HepG2 (cell line): Measurements from ENCODE around the gene OPRL1. TPM values are rescaled to one million over a fixed set of nuclear protein-coding genes. Genes with fewer than 3 reads are reported as not detected.

Experiments
- CEBPG ChIP-seq: IDR thresholded peaks from 2 replicates; pipeline ENCODE4 v1.6.1; 2016
- DNMT3B ChIP-seq: conservative IDR thresholded peaks from 2 replicates; pipeline ENCODE4 v1.6.1; 2016; ENCODE audit warnings: missing biosample characterization, control low read depth
- ETV6 ChIP-seq: sonication (generic); formaldehyde crosslinking; conservative IDR thresholded peaks from 2 replicates; pipeline ENCODE4 v1.4.0; 2020; ENCODE audit warnings: missing genetic modification reagents
- HNF4G ChIP-seq, 2 experiments: sonication (generic) in 1 of 2; formaldehyde crosslinking in 1 of 2; IDR thresholded peaks; 2 replicates each; pipeline versions ENCODE4 v1.4.0 to v1.6.1; 2011 to 2020; ENCODE audit warnings: borderline replicate concordance in 2 of 2, low read depth in 2 of 2, mild to moderate bottlenecking in 2 of 2, low read length in 1 of 2, missing genetic modification reagents in 1 of 2, moderate library complexity in 1 of 2
- JUN ChIP-seq: sonication (generic); formaldehyde crosslinking; IDR thresholded peaks from 2 replicates; pipeline ENCODE4 v1.4.0; 2020; ENCODE audit warnings: mild to moderate bottlenecking, missing genetic modification reagents
- KLF15 ChIP-seq: sonication (generic); formaldehyde crosslinking; IDR thresholded peaks from 2 replicates; pipeline ENCODE4 v1.8.1; 2023; ENCODE audit warnings: borderline replicate concordance, mild to moderate bottlenecking, inconsistent platforms, missing genetic modification reagents, mixed read lengths
- KMT2A ChIP-seq: sonication (generic); formaldehyde crosslinking; IDR thresholded peaks from 2 replicates; pipeline ENCODE4 v1.4.0; 2020; ENCODE audit warnings: missing genetic modification reagents
- MZF1 ChIP-seq: sonication (generic); formaldehyde crosslinking; IDR thresholded peaks from 2 replicates; pipeline ENCODE4 v1.8.1; 2023; ENCODE audit warnings: mild to moderate bottlenecking, missing genetic modification reagents, borderline replicate concordance
- NFIC ChIP-seq: IDR thresholded peaks from 2 replicates; pipeline ENCODE4 v1.6.1; 2012; ENCODE audit warnings: mild to moderate bottlenecking, low read length, inconsistent platforms
- PITX1 ChIP-seq: sonication (generic); formaldehyde crosslinking; IDR thresholded peaks from 2 replicates; pipeline ENCODE4 v1.5.1; 2020; ENCODE audit warnings: mild to moderate bottlenecking, missing genetic modification reagents
- REPIN1 ChIP-seq: sonication (generic); formaldehyde crosslinking; IDR thresholded peaks from 2 replicates; pipeline ENCODE4 v1.8.0; 2022; ENCODE audit warnings: missing genetic modification reagents, low read depth, mild to moderate bottlenecking, borderline replicate concordance
- SALL2 ChIP-seq: sonication (generic); formaldehyde crosslinking; IDR thresholded peaks from 2 replicates; pipeline ENCODE4 v1.8.1; 2023; ENCODE audit warnings: mild to moderate bottlenecking, missing genetic modification reagents, inconsistent platforms
- WIZ ChIP-seq: sonication (generic); formaldehyde crosslinking; IDR thresholded peaks from 2 replicates; pipeline ENCODE4 v1.5.1; 2020; ENCODE audit warnings: mild to moderate bottlenecking, missing genetic modification reagents
- XRCC5 ChIP-seq: fragments of 200-400 bp; formaldehyde crosslinking; optimal IDR thresholded peaks from 2 replicates; pipeline ENCODE3; 2017; ENCODE audit warnings: mild to moderate bottlenecking, low read length
- ZBTB20 ChIP-seq: sonication (generic); formaldehyde crosslinking; IDR thresholded peaks from 2 replicates; pipeline ENCODE4 v1.8.1; 2023; ENCODE audit warnings: missing genetic modification reagents, low read depth, mild to moderate bottlenecking, borderline replicate concordance
- ZBTB33 ChIP-seq: sonication (generic); formaldehyde crosslinking; IDR thresholded peaks from 2 replicates; pipeline ENCODE4 v1.4.0; 2020; ENCODE audit warnings: missing genetic modification reagents
- ZNF234 ChIP-seq: sonication (generic); formaldehyde crosslinking; conservative IDR thresholded peaks from 2 replicates; pipeline ENCODE4 v1.5.1; 2020; ENCODE audit warnings: mild to moderate bottlenecking, missing genetic modification reagents
- ZNF451 ChIP-seq: sonication (generic); formaldehyde crosslinking; IDR thresholded peaks from 2 replicates; pipeline ENCODE4 v1.5.0; 2020; ENCODE audit warnings: mild to moderate bottlenecking, missing genetic modification reagents
- ZNF577 ChIP-seq: sonication (generic); formaldehyde crosslinking; IDR thresholded peaks from 2 replicates; pipeline ENCODE4 v1.4.0; 2020; ENCODE audit warnings: mild to moderate bottlenecking, low read depth, missing genetic modification reagents, borderline replicate concordance
- ZNF724P ChIP-seq: sonication (generic); formaldehyde crosslinking; IDR thresholded peaks from 2 replicates; pipeline ENCODE4 v1.8.0; 2022; ENCODE audit warnings: missing genetic modification reagents, borderline replicate concordance
- ZNF83 ChIP-seq: sonication (generic); formaldehyde crosslinking; IDR thresholded peaks from 2 replicates; pipeline ENCODE4 v1.4.0; 2020; ENCODE audit warnings: missing genetic modification reagents, mild to moderate bottlenecking, borderline replicate concordance
- polyA plus RNA-seq, 8 experiments: library from polyadenylated mRNA; depleted of rRNA in 3 of 8; stranded (reverse) in 7 of 8; unstranded in 1 of 8; fragments of >200 nt; fragmentation: Illumina TruSeq in 4 of 8; extraction: Trizol in 4 of 8; gene quantifications; 2 replicates each; pipeline versions ENCODE4 v1.2.1 to v1.2.3, GENCODE V29; 2011 to 2016; ENCODE audit warnings: low read depth in 4 of 8, missing spikeins in 1 of 8, mixed read lengths in 1 of 8; ENCODE audit not compliant: insufficient read depth in 1 of 8
- total RNA-seq, 5 experiments: library from RNA; depleted of rRNA; stranded (reverse); fragments of >200 nt; fragmentation: Illumina TruSeq; extraction: Trizol; gene quantifications; 2 replicates each; pipeline ENCODE4 v1.2.3, GENCODE V29; 2016; ENCODE audit warnings: low read depth in 1 of 5
- TF ChIP-seq, protein P1 (sequence below): IDR thresholded peaks from 2 replicates; pipeline ENCODE4 v1.6.1; 2016; ENCODE audit warnings: mild to moderate bottlenecking, missing biosample characterization, missing genetic modification reagents
- TF ChIP-seq, protein P2 (sequence below): sonication (generic); formaldehyde crosslinking; IDR thresholded peaks from 2 replicates; pipeline ENCODE4 v1.8.1; 2022; ENCODE audit warnings: low read depth, mild to moderate bottlenecking, missing genetic modification reagents
- TF ChIP-seq, protein P3 (sequence below): sonication (generic); formaldehyde crosslinking; IDR thresholded peaks from 2 replicates; pipeline ENCODE4 v1.4.0; 2020; ENCODE audit warnings: missing genetic modification reagents, low read depth, mild to moderate bottlenecking, borderline replicate concordance

The OPRL1 gene
- total and polyA plus RNA-seq, 2 of the 13 experiments (the other 11 are each of a cell fraction or from before 2014, with no cell fraction given) = 0.35 to 0.71 TPM

DNA sequence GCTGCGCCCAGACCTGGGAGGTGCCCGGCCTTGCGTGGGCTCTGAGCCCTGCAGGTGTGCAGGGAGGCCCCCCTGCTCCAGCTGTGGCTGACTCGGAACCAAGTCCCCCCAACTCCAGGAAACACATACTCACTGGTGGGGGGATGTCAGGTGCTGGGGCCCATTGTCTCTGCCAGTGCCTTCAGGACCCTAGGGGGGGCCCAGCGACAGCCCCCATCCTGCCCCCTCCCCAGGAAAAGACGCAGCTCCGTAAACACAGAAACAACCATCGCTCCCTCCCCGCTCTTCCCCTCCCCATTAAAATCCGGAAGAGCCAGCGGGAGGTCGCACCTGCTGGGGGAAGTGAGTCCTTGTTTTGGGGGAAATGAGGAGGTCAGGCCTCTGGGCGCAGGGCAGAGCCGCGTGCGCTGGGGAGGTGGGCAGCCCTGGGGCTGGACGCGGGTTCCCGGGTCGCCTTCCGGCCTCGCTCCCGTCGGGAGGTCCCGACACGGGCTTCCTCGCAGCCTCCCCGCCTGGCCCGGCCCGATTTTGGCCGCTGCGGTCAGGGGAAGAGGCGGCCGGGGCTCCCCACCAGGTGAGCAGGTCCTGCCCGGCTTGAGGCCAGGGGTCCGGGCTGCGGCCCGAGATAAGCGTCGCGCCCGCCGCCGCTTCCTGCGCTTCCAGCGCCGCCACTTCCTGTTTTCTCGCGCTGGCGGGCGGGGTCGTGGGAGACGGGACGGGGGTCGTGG, 37.7 kb upstream of the OPRL1 start (continued):
- TF ChIP-seq ZNF724P (CRISPR knock-in tag) (no peak), HNF4G (IDR thresholded peaks at IDR 0.05; ENCODE audit: borderline replicate concordance, low read depth, low read length) (no peak), HNF4G (CRISPR knock-in tag; IDR thresholded peaks at IDR 0.05; ENCODE audit: borderline replicate concordance, low read depth) (peak; percentile 56), ZNF234 (peak; percentile 85; the same call in 1 of the 2 replicates), KLF15 (CRISPR knock-in tag) (0 out of 2 replicates have a peak, but pooled peaks have one; percentile 28), ZNF451 (CRISPR knock-in tag) (peak; percentile 73), KMT2A (CRISPR knock-in tag) (no peak; the same call in 1 of the 2 replicates), ZBTB33 (CRISPR knock-in tag) (no peak), WIZ (peak; percentile 86), ETV6 (CRISPR knock-in tag) (peak; percentile 50), ZNF577 (no peak), SALL2 (no peak; the same call in 1 of the 2 replicates), PITX1 (CRISPR knock-in tag) (peak; percentile 34), JUN (CRISPR knock-in tag) (0 out of 2 replicates have a peak, but pooled peaks have one; percentile 34), ZNF83 (CRISPR knock-in tag) (peak; percentile 87), ZBTB20 (CRISPR knock-in tag) (0 out of 2 replicates have a peak, but pooled peaks have one; percentile 13), MZF1 (CRISPR knock-in tag) (no peak), XRCC5 (no peak), REPIN1 (CRISPR knock-in tag) (no peak; the same call in 1 of the 2 replicates), CEBPG (CRISPR knock-in tag) (no peak), NFIC (no peak), DNMT3B (CRISPR knock-in tag) (no peak)
- TF ChIP-seq, protein P1, sequence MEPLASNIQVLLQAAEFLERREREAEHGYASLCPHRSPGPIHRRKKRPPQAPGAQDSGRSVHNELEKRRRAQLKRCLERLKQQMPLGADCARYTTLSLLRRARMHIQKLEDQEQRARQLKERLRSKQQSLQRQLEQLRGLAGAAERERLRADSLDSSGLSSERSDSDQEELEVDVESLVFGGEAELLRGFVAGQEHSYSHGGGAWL (CRISPR knock-in tag) = peak; percentile 74
- TF ChIP-seq, protein P2, sequence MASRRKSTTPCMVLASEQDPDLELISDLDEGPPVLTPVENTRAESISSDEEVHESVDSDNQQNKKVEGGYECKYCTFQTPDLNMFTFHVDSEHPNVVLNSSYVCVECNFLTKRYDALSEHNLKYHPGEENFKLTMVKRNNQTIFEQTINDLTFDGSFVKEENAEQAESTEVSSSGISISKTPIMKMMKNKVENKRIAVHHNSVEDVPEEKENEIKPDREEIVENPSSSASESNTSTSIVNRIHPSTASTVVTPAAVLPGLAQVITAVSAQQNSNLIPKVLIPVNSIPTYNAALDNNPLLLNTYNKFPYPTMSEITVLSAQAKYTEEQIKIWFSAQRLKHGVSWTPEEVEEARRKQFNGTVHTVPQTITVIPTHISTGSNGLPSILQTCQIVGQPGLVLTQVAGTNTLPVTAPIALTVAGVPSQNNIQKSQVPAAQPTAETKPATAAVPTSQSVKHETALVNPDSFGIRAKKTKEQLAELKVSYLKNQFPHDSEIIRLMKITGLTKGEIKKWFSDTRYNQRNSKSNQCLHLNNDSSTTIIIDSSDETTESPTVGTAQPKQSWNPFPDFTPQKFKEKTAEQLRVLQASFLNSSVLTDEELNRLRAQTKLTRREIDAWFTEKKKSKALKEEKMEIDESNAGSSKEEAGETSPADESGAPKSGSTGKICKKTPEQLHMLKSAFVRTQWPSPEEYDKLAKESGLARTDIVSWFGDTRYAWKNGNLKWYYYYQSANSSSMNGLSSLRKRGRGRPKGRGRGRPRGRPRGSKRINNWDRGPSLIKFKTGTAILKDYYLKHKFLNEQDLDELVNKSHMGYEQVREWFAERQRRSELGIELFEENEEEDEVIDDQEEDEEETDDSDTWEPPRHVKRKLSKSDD = 0 out of 2 replicates have a peak, but pooled peaks have one; percentile 35
- TF ChIP-seq, protein P3, sequence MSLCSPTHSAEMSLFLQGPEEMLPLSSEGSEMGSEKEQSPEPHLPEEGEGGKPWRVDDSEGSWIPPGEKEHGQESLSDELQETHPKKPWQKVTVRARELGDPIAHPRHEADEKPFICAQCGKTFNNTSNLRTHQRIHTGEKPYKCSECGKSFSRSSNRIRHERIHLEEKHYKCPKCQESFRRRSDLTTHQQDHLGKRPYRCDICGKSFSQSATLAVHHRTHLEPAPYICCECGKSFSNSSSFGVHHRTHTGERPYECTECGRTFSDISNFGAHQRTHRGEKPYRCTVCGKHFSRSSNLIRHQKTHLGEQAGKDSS = no peak
